PC-3 (cell line): ENCODE measurements around the gene LRIT1.

Experiments used
- CTCF ChIP-seq: fragments of 300-600 bp; sonication (generic); conservative IDR thresholded peaks from 2 replicates; pipeline ENCODE4 v1.5.1; 2017; ENCODE audit warnings: antibody characterized with exemption, low read depth, mild to moderate bottlenecking, low read length
- EZH2 ChIP-seq: fragments of 300-600 bp; sonication (generic); IDR thresholded peaks from one replicate; pipeline ENCODE4 v1.6.1; 2017; ENCODE audit warnings: antibody characterized with exemption, mild to moderate bottlenecking, low read length; ENCODE audit not compliant: unreplicated experiment
- EZH2phosphoT487 ChIP-seq: fragments of 300-600 bp; sonication (generic); IDR thresholded peaks from 2 replicates; pipeline ENCODE4 v1.6.1; 2018; ENCODE audit warnings: mild to moderate bottlenecking, antibody characterized with exemption, low read length, borderline replicate concordance

GRCh38 chr10:84289521-84290200, 48.3 kb upstream of the LRIT1 start:
- TF ChIP-seq CTCF (no peak), EZH2 (no peak), EZH2phosphoT487 (no peak)
